Heart left ventricle (tissue), 13 donors: ENCODE results near the gene MEF2D.

ENCODE experiments used
- CTCF ChIP-seq, 12 donors: fragments of 200-600 bp; sonication (generic) in 4 of 12; IDR thresholded peaks; one replicate each; pipeline versions ENCODE4 v1.5.0 to v1.8.0; 2018 to 2022; ENCODE audit warnings: antibody characterized with exemption in 12 of 12, mild to moderate bottlenecking in 5 of 12
- POLR2A ChIP-seq, 2 donors: fragments of 450-650 bp; IDR thresholded peaks; one replicate each; pipeline ENCODE4 v1.6.1; 2017; ENCODE audit warnings: antibody characterized with exemption in 2 of 2, mild to moderate bottlenecking in 2 of 2, moderate library complexity in 2 of 2
- donor health status: ischemic (EF 13 %, LVEDD 7.1; RV severe dilation, severe dysfunction).
- donor health status: DM: no; HTN: yes; CAD: no.
- donor health status: DM: no; HTN: no; CAD: no.
- donor health status: ischemic (EF 25% LVEDD 6.9; RV normal size, moderate dysfunction).
- donor health status: ischemic (EF 25% LVEDD 5.7; RV mildly dilated, moderate dysfunction).
- donor health status: ischemic (EF 35%, LVEDD 5.7; RV mildly dilated, moderate dysfunction).
- donor health status: nonischemic (EF 11% LVEDD 7.7; RV severe dilation, severe dysfunction).
- donor health status: DM: yes; HTN: yes; CAD: no.
- donor health status: PGD.
- donor health status: ischemic (EF 29% LVEDD 5.4; RV normal size, mild dysfunction).
- donor health status: nonischemic (EF 23%, LVEDD 6.1; RV moderate dilation, normal function).

- TF ChIP-seq CTCF (IDR thresholded peaks at IDR 0.05) (no peak), POLR2A (IDR thresholded peaks at IDR 0.05) (peak; percentile 35 to 71)
Observed at GRCh38 chr1:156456625-156457465, 43.7 kb downstream of the MEF2D start.
